OCI-LY7 (cell line): Measurements from ENCODE around the gene RPLP1.

Source experiments
- CTCF ChIP-seq: fragments of 200-600 bp; sonication (generic); conservative IDR thresholded peaks from 2 replicates; pipeline ENCODE4 v1.5.1; 2014; ENCODE audit warnings: mild to moderate bottlenecking, antibody characterized with exemption, low read length, moderate library complexity, mixed read lengths
- EZH2phosphoT487 ChIP-seq: fragments of 200-600 bp; sonication (generic); IDR thresholded peaks from 2 replicates; pipeline ENCODE4 v1.6.1; 2018; ENCODE audit warnings: low read depth, borderline replicate concordance, mild to moderate bottlenecking, mixed run types, antibody characterized with exemption, low read length, moderate library complexity, mixed read lengths

GRCh38 chr15:69415381-69415780, 37.2 kb upstream of the RPLP1 start:
- TF ChIP-seq CTCF: no peak
- no peak for TF ChIP-seq EZH2phosphoT487
